A673 (cell line): ENCODE data around the gene TMEM44. TPM values are rescaled to one million over a fixed set of nuclear protein-coding genes. Genes with fewer than 3 reads are reported as not detected.

Experiments used
- BruUV-seq: library from RNA; stranded (reverse); fragments of 400-500 nt; replicated peaks from 2 replicates; lab custom pipeline; 2021; lab: Mats Ljungman, UMichigan
- CTCF ChIA-PET: fragments of 300-600 bp; sonication (Branson Sonifier 250); formaldehyde crosslinking; loops from one replicate; lab custom pipeline; 2022; ENCODE audit warnings: antibody characterized with exemption; lab: Charles Lee
- POLR2A ChIA-PET: fragments of 300-600 bp; sonication (Branson Sonifier 250); formaldehyde crosslinking; loops from one replicate; lab custom pipeline; 2022; ENCODE audit warnings: antibody characterized with exemption; ENCODE audit not compliant: low non-redundant PET; lab: Charles Lee
- DNase-seq: peaks from one replicate; pipeline ENCODE4 v3.0.0-alpha.2; 2015; ENCODE audit warnings: low spot score
- H3K27ac ChIP-seq: fragments of 200-600 bp; sonication (generic); 2 replicates; pipeline ENCODE4 v1.5.1; 2016; ENCODE audit warnings: mixed run types, low read depth, mild to moderate bottlenecking, mixed read lengths, antibody characterized with exemption, low read length; ENCODE audit not compliant: poor library complexity, severe bottlenecking
- H3K27me3 ChIP-seq: fragments of 200-600 bp; sonication (generic); replicated peaks from 2 replicates; pipeline ENCODE4 v1.6.1; 2017; ENCODE audit warnings: mixed run types, low read depth, mild to moderate bottlenecking, mixed read lengths, antibody characterized with exemption, low read length; ENCODE audit not compliant: insufficient read depth, poor library complexity
- H3K36me3 ChIP-seq: fragments of 200-600 bp; sonication (generic); 2 replicates; pipeline ENCODE4 v1.6.1; 2016; ENCODE audit warnings: mixed run types, mild to moderate bottlenecking, mixed read lengths, antibody characterized with exemption, low read length; ENCODE audit not compliant: insufficient read depth, poor library complexity, severe bottlenecking
- H3K4me1 ChIP-seq: fragments of 200-600 bp; sonication (generic); 2 replicates; pipeline ENCODE4 v1.6.1; 2017; ENCODE audit warnings: mixed run types, mild to moderate bottlenecking, mixed read lengths, antibody characterized with exemption, low read length; ENCODE audit not compliant: insufficient read depth, poor library complexity, severe bottlenecking
- H3K4me3 ChIP-seq: fragments of 200-600 bp; sonication (generic); 2 replicates; pipeline ENCODE4 v1.5.1; 2016; ENCODE audit warnings: low read depth, mixed run types, mild to moderate bottlenecking, mixed read lengths, low read length; ENCODE audit not compliant: poor library complexity, severe bottlenecking
- H3K9me3 ChIP-seq: fragments of 200-600 bp; sonication (generic); 2 replicates; pipeline ENCODE4 v1.6.1; 2016; ENCODE audit warnings: mixed run types, low read depth, mild to moderate bottlenecking, mixed read lengths, antibody characterized with exemption, low read length; ENCODE audit not compliant: poor library complexity, severe bottlenecking
- EZH2 ChIP-seq: fragments of 200-600 bp; sonication (generic); IDR thresholded peaks from 2 replicates; pipeline ENCODE4 v1.6.1; 2017; ENCODE audit warnings: borderline replicate concordance, low read depth, mild to moderate bottlenecking, mixed read lengths, antibody characterized with exemption, low read length; ENCODE audit not compliant: poor library complexity, severe bottlenecking
- intact Hi-C: fragments of 100-400 bp; cut with micrococcal nuclease; formaldehyde crosslinking; loops from one replicate; pipeline ENCODE4 v1.10.0; 2022; ENCODE audit not compliant: unreplicated experiment
- total RNA-seq: library from RNA; stranded (reverse); gene quantifications from 2 replicates; pipeline ENCODE4 v1.2.3, GENCODE V29; 2021
- TF ChIP-seq, protein P1 (sequence below): fragments of 300-800, 200-600 bp; sonication (generic); conservative IDR thresholded peaks from 2 replicates; pipeline ENCODE4 v1.5.1; 2017; ENCODE audit warnings: low read depth, mild to moderate bottlenecking, antibody characterized with exemption, low read length, moderate library complexity, mixed read lengths

The TMEM44 gene
- total RNA-seq, 1 experiment from 2014 or later = 20.9 TPM

DNA sequence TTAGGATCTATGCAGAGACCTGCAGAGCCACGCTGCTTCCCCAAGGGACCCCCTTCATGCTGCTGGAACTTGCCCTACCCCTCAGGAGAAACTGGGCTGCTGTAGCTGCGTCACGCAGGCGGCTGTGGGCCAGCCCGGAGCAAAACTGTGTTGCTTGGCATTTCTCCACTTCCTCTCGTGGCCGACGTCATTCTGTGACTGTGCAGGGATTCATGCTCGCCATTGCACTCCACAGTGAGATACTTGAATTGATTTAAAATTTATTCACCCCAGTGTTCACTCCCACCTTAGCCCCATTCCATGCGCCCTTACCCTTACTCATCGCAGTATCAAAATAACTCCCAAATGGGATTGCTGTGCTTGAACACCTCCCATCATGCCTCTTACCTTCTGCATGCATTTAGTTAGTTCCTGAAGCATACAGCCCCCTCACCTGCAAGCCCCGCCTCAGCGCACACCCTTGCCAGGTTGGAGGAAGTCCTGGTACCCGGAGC, 45.7 kb downstream of the TMEM44 start:
- no peak for DNase-seq
- TF ChIP-seq, protein P1, sequence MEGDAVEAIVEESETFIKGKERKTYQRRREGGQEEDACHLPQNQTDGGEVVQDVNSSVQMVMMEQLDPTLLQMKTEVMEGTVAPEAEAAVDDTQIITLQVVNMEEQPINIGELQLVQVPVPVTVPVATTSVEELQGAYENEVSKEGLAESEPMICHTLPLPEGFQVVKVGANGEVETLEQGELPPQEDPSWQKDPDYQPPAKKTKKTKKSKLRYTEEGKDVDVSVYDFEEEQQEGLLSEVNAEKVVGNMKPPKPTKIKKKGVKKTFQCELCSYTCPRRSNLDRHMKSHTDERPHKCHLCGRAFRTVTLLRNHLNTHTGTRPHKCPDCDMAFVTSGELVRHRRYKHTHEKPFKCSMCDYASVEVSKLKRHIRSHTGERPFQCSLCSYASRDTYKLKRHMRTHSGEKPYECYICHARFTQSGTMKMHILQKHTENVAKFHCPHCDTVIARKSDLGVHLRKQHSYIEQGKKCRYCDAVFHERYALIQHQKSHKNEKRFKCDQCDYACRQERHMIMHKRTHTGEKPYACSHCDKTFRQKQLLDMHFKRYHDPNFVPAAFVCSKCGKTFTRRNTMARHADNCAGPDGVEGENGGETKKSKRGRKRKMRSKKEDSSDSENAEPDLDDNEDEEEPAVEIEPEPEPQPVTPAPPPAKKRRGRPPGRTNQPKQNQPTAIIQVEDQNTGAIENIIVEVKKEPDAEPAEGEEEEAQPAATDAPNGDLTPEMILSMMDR = no peak
- TF ChIP-seq EZH2 = no peak
- Histone ChIP-seq H3K27me3 (no peaks in the 10 kb centered on the region), H3K27ac (no peak overlapping the region), H3K9me3 (no peaks in the 10 kb centered on the region), H3K36me3 (no peaks in the 10 kb centered on the region), H3K4me1 (peaks cover 6% of the 10 kb centered on the region), H3K4me3 (no peak overlapping the region)
- POLR2A ChIA-PET = no interaction called here
- CTCF ChIA-PET = interaction anchor here (0.7 kb wide), 1 partner anchor 9 kb away, joined by 3 read pairs; no protein-coding TSS in a partner anchor
- intact Hi-C loops = no loop called here
- BruUV-seq = no TSS peak

DNA sequence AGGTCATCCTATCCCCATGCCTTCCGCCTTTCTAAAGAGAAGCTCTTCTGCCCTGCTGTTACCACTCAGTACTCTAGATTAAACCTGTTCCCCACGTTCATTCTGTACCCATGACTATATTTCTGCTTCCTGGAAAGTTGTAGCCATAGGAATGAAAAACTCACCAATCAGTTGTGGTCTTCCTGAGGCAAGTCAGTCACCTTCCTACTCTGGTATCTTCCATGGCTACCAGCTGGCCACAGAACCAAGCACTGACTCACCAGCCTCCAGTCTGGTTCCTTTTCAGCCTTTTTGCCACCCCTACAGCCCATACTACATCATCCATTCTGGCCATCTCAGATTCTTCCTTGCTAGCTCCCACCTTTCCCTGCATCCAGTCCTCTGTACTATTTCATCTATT, 46.4 kb downstream of the TMEM44 start:
- Histone ChIP-seq H3K27ac (no peak overlapping the region), H3K36me3 (no peaks in the 10 kb centered on the region), H3K9me3 (no peaks in the 10 kb centered on the region), H3K27me3 (no peaks in the 10 kb centered on the region), H3K4me1 (peaks cover 6% of the 10 kb centered on the region), H3K4me3 (no peak overlapping the region)
- intact Hi-C loops = no loop called here
- DNase-seq = no peak
- ChIA-PET POLR2A (no interaction called here), CTCF (no interaction called here)
- BruUV-seq = no TSS peak
- TF ChIP-seq, protein P1 = no peak
- no peak for TF ChIP-seq EZH2

DNA sequence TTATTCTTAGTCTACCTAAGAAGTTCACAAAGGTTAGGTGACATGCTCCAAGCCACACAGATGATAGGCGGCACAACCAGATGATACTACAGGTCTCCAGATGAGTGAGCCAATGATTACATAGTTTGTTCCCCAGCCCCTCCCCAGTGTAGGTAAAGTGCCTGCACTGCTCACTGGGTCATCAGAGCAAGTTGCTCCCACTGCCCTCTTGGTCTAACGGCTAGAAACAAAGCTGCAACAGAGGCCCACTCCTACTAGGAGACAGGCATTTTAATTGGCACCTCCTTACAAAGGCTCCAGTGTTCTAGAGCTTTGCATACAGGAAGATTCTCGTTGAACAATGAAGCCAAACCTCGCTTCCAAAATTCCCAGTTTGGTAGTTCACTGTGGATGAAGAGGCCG, 47.3 kb downstream of the TMEM44 start:
- intact Hi-C loops = no loop called here
- CTCF ChIA-PET = no interaction called here

More for the DNA sequence above, 47.3 kb downstream of the TMEM44 start:
- Histone ChIP-seq H3K4me1 (peaks cover 6% of the 10 kb centered on the region), H3K27me3 (no peaks in the 10 kb centered on the region), H3K27ac (no peak overlapping the region), H3K4me3 (no peak overlapping the region), H3K36me3 (no peaks in the 10 kb centered on the region), H3K9me3 (no peaks in the 10 kb centered on the region)
- TF ChIP-seq, protein P1 = no peak
- no peak for TF ChIP-seq EZH2
- POLR2A ChIA-PET = no interaction called here
- no peak for DNase-seq
- no TSS peak for BruUV-seq
